DND-41 (cell line): ENCODE data around the gene C17orf58.

Experiments used
- ATAC-seq: fragments of 200-7000 bp; cut with Tn5 transposase; 3 replicates; pipeline ENCODE4 v1.9.1; 2021; ENCODE audit warnings: low read depth; ENCODE audit not compliant: insufficient read depth
- DNase-seq: peaks from one replicate; pipeline ENCODE4 v3.0.0-alpha.2; 2020
- H2AFZ ChIP-seq: 2 replicates; pipeline ENCODE4 v1.6.0; 2012; ENCODE audit warnings: low read depth, low read length
- H3K27ac ChIP-seq: 2 replicates; pipeline ENCODE4 v1.5.1; 2012; ENCODE audit warnings: low read length, inconsistent platforms
- H3K27me3 ChIP-seq: fragments of 200-600 bp; sonication (generic); 2 replicates; pipeline ENCODE4 v1.6.0; 2012; ENCODE audit warnings: low read length, mild to moderate bottlenecking, inconsistent platforms; ENCODE audit not compliant: insufficient read depth, poor library complexity
- H3K36me3 ChIP-seq: 2 replicates; pipeline ENCODE4 v1.5.1; 2012; ENCODE audit warnings: low read length, inconsistent platforms; ENCODE audit not compliant: insufficient read depth
- H3K4me1 ChIP-seq: 2 replicates; pipeline ENCODE4 v1.5.1; 2012; ENCODE audit warnings: mild to moderate bottlenecking, low read length; ENCODE audit not compliant: insufficient read depth
- H3K4me2 ChIP-seq: 2 replicates; pipeline ENCODE4 v1.6.0; 2012; ENCODE audit warnings: mild to moderate bottlenecking, moderate library complexity, low read length, inconsistent platforms; ENCODE audit not compliant: insufficient read depth
- H3K4me3 ChIP-seq, 2 experiments: fragments of 200-600 bp in 1 of 2; shearing (Covaris generic) in 1 of 2; 2 replicates each; pipeline ENCODE4 v1.5.1; 2012 to 2016; ENCODE audit warnings: inconsistent platforms in 2 of 2, low read length in 2 of 2, mild to moderate bottlenecking in 2 of 2, low read depth in 1 of 2, moderate library complexity in 1 of 2
- H3K79me2 ChIP-seq: 2 replicates; pipeline ENCODE4 v1.6.0; 2012; ENCODE audit warnings: low read length, inconsistent platforms; ENCODE audit not compliant: insufficient read depth
- H3K9ac ChIP-seq: 2 replicates; pipeline ENCODE4 v1.6.0; 2012; ENCODE audit warnings: low read depth, mild to moderate bottlenecking, inconsistent platforms, low read length, moderate library complexity
- H3K9me3 ChIP-seq: 2 replicates; pipeline ENCODE4 v1.5.1; 2012; ENCODE audit warnings: low read length, moderate library complexity, mild to moderate bottlenecking, inconsistent platforms; ENCODE audit not compliant: insufficient read depth, severe bottlenecking
- H4K20me1 ChIP-seq: 2 replicates; pipeline ENCODE4 v1.6.0; 2012; ENCODE audit warnings: low read length; ENCODE audit not compliant: insufficient read depth
- CTCF ChIP-seq: IDR thresholded peaks from 2 replicates; pipeline ENCODE4 v1.5.1; 2012; ENCODE audit warnings: borderline replicate concordance, low read length, moderate library complexity, mild to moderate bottlenecking; ENCODE audit not compliant: poor library complexity, severe bottlenecking; ENCODE audit errors: extremely low read depth
- EZH2 ChIP-seq: IDR thresholded peaks from 3 replicates; pipeline ENCODE4 v1.6.1; 2012; ENCODE audit warnings: borderline replicate concordance, low read depth, mild to moderate bottlenecking, moderate library complexity, low read length, inconsistent platforms; ENCODE audit not compliant: severe bottlenecking

The C17orf58 gene

GRCh38 chr17:68011199-68011665, 15.0 kb upstream of the C17orf58 start:
- ATAC-seq (peak; percentile 73), DNase-seq (peak; percentile 39)

GRCh38 chr17:68006797-68007196, 10.5 kb upstream of the C17orf58 start:
- H3K27me3 ChIP-seq, result no peaks in the 10 kb centered on the region
- no peak overlapping the region for H3K4me3 ChIP-seq
- no peak for ATAC-seq
- H3K9me3 ChIP-seq, result no peaks in the 10 kb centered on the region
- TF ChIP-seq EZH2 (no peak), CTCF (no peak)
- no peak overlapping the region for H2AFZ ChIP-seq
- H4K20me1 ChIP-seq, result no peaks in the 10 kb centered on the region
- H3K27ac ChIP-seq, result no peak overlapping the region
- DNase-seq, result no peak
- no peaks in the 10 kb centered on the region for H3K36me3 ChIP-seq
- H3K9ac ChIP-seq, result no peak overlapping the region
- H3K79me2 ChIP-seq, result no peaks in the 10 kb centered on the region
- H3K4me1 ChIP-seq, result peaks cover 5% of the 10 kb centered on the region; the same call in 1 of the 2 replicates
- H3K4me2 ChIP-seq, result no peak overlapping the region

More at GRCh38 chr17:68011199-68011665, 15.0 kb upstream of the C17orf58 start:
- H3K27me3 ChIP-seq, result no peaks in the 10 kb centered on the region
- no peak overlapping the region for H3K9ac ChIP-seq
- no peaks in the 10 kb centered on the region for H3K36me3 ChIP-seq
- H3K27ac ChIP-seq, result no peak overlapping the region
- no peaks in the 10 kb centered on the region for H3K9me3 ChIP-seq
- TF ChIP-seq CTCF (peak; percentile 76), EZH2 (no peak)
- H3K79me2 ChIP-seq, result no peaks in the 10 kb centered on the region
- H3K4me1 ChIP-seq, result peaks cover 5% of the 10 kb centered on the region; the same call in 1 of the 2 replicates
- H2AFZ ChIP-seq, result peak overlapping the region; percentile 70
- peak overlapping the region; percentile 53 for H3K4me2 ChIP-seq
- peak overlapping the region in 1 of 2 experiments; percentile 42; a peak in 1 of 4 replicates for H3K4me3 ChIP-seq
- H4K20me1 ChIP-seq, result no peaks in the 10 kb centered on the region

GRCh38 chr17:68004201-68004600, 7.9 kb upstream of the C17orf58 start:
- Histone ChIP-seq H3K9ac (no peak overlapping the region), H3K36me3 (no peaks in the 10 kb centered on the region), H2AFZ (no peak overlapping the region), H3K27me3 (no peaks in the 10 kb centered on the region), H3K4me2 (no peak overlapping the region), H3K4me1 (no peaks in the 10 kb centered on the region), H3K79me2 (no peaks in the 10 kb centered on the region), H3K27ac (no peak overlapping the region), H4K20me1 (no peaks in the 10 kb centered on the region), H3K9me3 (no peaks in the 10 kb centered on the region), H3K4me3 (no peak overlapping the region)
- TF ChIP-seq EZH2 (no peak), CTCF (no peak)
- DNase-seq (no peak), ATAC-seq (no peak)

- no peaks in the 10 kb centered on the region for H3K36me3 ChIP-seq
- TF ChIP-seq CTCF (no peak), EZH2 (no peak)
- no peaks in the 10 kb centered on the region for H4K20me1 ChIP-seq
- no peak overlapping the region for H3K27ac ChIP-seq
- no peak overlapping the region for H2AFZ ChIP-seq
- ATAC-seq, result no peak
- H3K4me2 ChIP-seq, result no peak overlapping the region
- DNase-seq, result no peak
- H3K4me3 ChIP-seq, result no peak overlapping the region
- peaks cover 20% of the 10 kb centered on the region for H3K4me1 ChIP-seq
- H3K27me3 ChIP-seq, result peaks cover 30% of the 10 kb centered on the region
- no peaks in the 10 kb centered on the region for H3K79me2 ChIP-seq
- no peak overlapping the region for H3K9ac ChIP-seq
- no peaks in the 10 kb centered on the region for H3K9me3 ChIP-seq
These were observed 3.1 kb upstream of the C17orf58 start for GRCh38 chr17:67999291-67999911.
